ENCODE data around the gene TTC12. TPM values are rescaled to one million over a fixed set of nuclear protein-coding genes. Genes with fewer than 3 reads are reported as not detected.

TTC12 gene
- total and polyA plus RNA-seq, 2 of the 13 experiments (the other 11 are each of a cell fraction or from before 2014, with no cell fraction given) = 5.4 to 11.6 TPM

DNA sequence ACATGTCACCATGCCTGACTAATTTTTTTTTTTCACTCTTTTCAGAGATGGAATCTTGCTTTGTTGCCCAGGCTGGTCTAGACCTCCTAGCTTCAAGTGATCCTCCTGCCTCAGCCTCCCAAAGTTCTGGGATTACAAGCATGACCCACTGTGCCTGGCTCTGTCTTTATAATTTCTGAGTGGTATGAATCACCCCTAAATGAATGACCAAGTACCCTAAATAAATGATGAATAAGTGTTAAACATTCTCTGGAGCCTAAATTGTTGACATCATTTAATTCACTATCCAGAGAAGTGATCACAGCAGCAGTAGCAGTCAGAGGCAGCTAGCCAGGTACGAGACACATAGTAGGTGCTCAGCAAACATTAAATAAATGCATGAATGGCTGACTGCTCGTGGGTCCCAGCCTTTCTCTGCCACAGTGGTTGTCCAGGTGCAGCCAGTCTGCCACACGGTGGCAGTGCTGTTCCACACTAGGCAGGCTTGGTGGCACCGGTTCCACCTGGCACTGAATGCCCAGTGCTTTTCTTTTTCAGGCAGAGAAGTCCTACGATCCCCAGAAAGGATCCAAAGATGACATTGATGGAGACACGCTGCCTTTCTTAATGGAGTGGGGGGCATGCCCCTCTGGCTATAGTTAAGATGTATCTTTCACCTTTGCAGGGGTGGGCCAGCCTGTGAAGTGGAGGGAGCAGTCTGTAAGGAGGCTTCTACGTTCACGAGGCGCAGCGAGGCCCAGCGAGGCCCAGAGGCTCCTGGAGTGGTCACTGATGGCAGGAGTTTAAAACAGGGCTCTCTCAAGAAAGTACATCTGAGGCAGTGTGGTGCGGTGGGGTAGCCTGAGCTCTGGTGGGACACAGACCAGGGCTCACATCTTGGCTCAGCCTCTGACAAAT, 8.7 kb upstream of the TTC12 start:
- in situ Hi-C loops (cut with HindIII; ENCODE audit: extremely low pct_ligation_motif_present, low pct_unique_long_range_greater_than_20kb) (loop anchor here (5.0 kb wide), 2 partner anchors 227 to 427 kb away; no protein-coding TSS in a partner anchor), intact Hi-C loops (cut with micrococcal nuclease; ENCODE audit: unreplicated experiment) (loop anchor here (1.0 kb wide), 3 partner anchors 227 to 491 kb away; no protein-coding TSS in a partner anchor)
- H3K4me2 ChIP-seq (ENCODE audit: low read depth, low read length) = no peak overlapping the region
- H3K9me3 ChIP-seq (ENCODE audit: low read length) = no peaks in the 10 kb centered on the region
- DNase-seq (ENCODE audit: low spot score) = peak; percentile 32
- no peaks in the 10 kb centered on the region for H4K20me1 ChIP-seq (ENCODE audit: insufficient read depth, low read length)
- CTCF ChIA-PET (ENCODE audit: low intra/inter-chr PET ratio, low total read pairs) = interaction anchor here (0.8 to 4.5 kb wide), 3 partner anchors 227 to 491 kb away, joined by 6 to 69 read pairs (median 6); no protein-coding TSS in a partner anchor
- ATAC-seq = peak; percentile 94
- H3K36me3 ChIP-seq (replicated peaks in 1 of 2; ENCODE audit: control insufficient read depth in 1 of 2, insufficient read depth in 2 of 2, low read length in 2 of 2) = no peaks in the 10 kb centered on the region
- POLR2A ChIA-PET = no interaction called here
- H2AFZ ChIP-seq (ENCODE audit: low read length) = no peak overlapping the region
- H3K4me3 ChIP-seq (replicated peaks in 1 of 3; ENCODE audit: insufficient read depth in 1 of 3, low read depth in 2 of 3, low read length in 3 of 3) = no peak overlapping the region
- WGBS (ENCODE audit: low lambda C conversion rate) = 38% methylated on average over 8 of the region's 12 CpGs
- no peak overlapping the region for H3K27ac ChIP-seq (ENCODE audit: extremely low read length, insufficient read depth, low read length)
- no peak overlapping the region for H3K9ac ChIP-seq (ENCODE audit: insufficient read depth, low read depth, low read length)
- peak; percentile 18 for FAIRE-seq
- H3K4me1 ChIP-seq (ENCODE audit: insufficient read depth, low read length) = no peaks in the 10 kb centered on the region
- no peaks in the 10 kb centered on the region for H3K27me3 ChIP-seq (ENCODE audit: control insufficient read depth in 1 of 2, insufficient read depth in 2 of 2, low read length in 2 of 2)
- no TSS peak for BruUV-seq (replicated peaks)
- H3K79me2 ChIP-seq (ENCODE audit: insufficient read depth, low read length) = no peaks in the 10 kb centered on the region
- TF ChIP-seq JUNB (CRISPR knock-in tag; IDR thresholded peaks at IDR 0.05; ENCODE audit: borderline replicate concordance) (no peak), TCF7L2 (IDR thresholded peaks at IDR 0.05; ENCODE audit: low read depth, low read length) (no peak), XRCC5 (optimal IDR thresholded peaks at IDR 0.05; ENCODE audit: low read length) (peak; percentile 43), ZNF3 (CRISPR knock-in tag; IDR thresholded peaks at IDR 0.05) (peak; percentile 87), THAP11 (CRISPR knock-in tag; IDR thresholded peaks at IDR 0.05) (no peak), ZKSCAN1 (IDR thresholded peaks at IDR 0.05; ENCODE audit: low read length) (peak; percentile 94), ZNF501 (CRISPR knock-in tag; IDR thresholded peaks at IDR 0.05) (peak; percentile 56), SMC3 (IDR thresholded peaks at IDR 0.05; ENCODE audit: low read length) (peak; percentile 85), HNRNPL (IDR thresholded peaks at IDR 0.05; ENCODE audit: low read depth, low read length) (0 out of 2 replicates have a peak, but pooled peaks have one; percentile 18), ZNF441 (CRISPR knock-in tag; IDR thresholded peaks at IDR 0.05; ENCODE audit: borderline replicate concordance) (no peak), CHCHD3 (CRISPR knock-in tag; IDR thresholded peaks at IDR 0.05) (no peak), ZBTB21 (CRISPR knock-in tag; IDR thresholded peaks at IDR 0.05) (no peak)
- TF ChIP-seq, protein P1, sequence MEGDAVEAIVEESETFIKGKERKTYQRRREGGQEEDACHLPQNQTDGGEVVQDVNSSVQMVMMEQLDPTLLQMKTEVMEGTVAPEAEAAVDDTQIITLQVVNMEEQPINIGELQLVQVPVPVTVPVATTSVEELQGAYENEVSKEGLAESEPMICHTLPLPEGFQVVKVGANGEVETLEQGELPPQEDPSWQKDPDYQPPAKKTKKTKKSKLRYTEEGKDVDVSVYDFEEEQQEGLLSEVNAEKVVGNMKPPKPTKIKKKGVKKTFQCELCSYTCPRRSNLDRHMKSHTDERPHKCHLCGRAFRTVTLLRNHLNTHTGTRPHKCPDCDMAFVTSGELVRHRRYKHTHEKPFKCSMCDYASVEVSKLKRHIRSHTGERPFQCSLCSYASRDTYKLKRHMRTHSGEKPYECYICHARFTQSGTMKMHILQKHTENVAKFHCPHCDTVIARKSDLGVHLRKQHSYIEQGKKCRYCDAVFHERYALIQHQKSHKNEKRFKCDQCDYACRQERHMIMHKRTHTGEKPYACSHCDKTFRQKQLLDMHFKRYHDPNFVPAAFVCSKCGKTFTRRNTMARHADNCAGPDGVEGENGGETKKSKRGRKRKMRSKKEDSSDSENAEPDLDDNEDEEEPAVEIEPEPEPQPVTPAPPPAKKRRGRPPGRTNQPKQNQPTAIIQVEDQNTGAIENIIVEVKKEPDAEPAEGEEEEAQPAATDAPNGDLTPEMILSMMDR (CRISPR knock-in tag; IDR thresholded peaks at IDR 0.05) = peak; percentile 97
- TF ChIP-seq, protein P2, sequence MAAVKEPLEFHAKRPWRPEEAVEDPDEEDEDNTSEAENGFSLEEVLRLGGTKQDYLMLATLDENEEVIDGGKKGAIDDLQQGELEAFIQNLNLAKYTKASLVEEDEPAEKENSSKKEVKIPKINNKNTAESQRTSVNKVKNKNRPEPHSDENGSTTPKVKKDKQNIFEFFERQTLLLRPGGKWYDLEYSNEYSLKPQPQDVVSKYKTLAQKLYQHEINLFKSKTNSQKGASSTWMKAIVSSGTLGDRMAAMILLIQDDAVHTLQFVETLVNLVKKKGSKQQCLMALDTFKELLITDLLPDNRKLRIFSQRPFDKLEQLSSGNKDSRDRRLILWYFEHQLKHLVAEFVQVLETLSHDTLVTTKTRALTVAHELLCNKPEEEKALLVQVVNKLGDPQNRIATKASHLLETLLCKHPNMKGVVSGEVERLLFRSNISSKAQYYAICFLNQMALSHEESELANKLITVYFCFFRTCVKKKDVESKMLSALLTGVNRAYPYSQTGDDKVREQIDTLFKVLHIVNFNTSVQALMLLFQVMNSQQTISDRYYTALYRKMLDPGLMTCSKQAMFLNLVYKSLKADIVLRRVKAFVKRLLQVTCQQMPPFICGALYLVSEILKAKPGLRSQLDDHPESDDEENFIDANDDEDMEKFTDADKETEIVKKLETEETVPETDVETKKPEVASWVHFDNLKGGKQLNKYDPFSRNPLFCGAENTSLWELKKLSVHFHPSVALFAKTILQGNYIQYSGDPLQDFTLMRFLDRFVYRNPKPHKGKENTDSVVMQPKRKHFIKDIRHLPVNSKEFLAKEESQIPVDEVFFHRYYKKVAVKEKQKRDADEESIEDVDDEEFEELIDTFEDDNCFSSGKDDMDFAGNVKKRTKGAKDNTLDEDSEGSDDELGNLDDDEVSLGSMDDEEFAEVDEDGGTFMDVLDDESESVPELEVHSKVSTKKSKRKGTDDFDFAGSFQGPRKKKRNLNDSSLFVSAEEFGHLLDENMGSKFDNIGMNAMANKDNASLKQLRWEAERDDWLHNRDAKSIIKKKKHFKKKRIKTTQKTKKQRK (IDR thresholded peaks at IDR 0.05; ENCODE audit: low read length) = no peak
- TF ChIP-seq, protein P3, sequence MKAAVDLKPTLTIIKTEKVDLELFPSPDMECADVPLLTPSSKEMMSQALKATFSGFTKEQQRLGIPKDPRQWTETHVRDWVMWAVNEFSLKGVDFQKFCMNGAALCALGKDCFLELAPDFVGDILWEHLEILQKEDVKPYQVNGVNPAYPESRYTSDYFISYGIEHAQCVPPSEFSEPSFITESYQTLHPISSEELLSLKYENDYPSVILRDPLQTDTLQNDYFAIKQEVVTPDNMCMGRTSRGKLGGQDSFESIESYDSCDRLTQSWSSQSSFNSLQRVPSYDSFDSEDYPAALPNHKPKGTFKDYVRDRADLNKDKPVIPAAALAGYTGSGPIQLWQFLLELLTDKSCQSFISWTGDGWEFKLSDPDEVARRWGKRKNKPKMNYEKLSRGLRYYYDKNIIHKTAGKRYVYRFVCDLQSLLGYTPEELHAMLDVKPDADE (CRISPR knock-in tag; IDR thresholded peaks at IDR 0.05) = no peak

Measured in HepG2 (cell line).